Tibial nerve (tissue), 3 donors: ENCODE measurements around the gene HLCS.

Source experiments
- CTCF ChIP-seq, 5 experiments: fragments of 200-600 bp in 3 of 5; fragments of 450-650 bp in 2 of 5; sonication (generic) in 3 of 5; IDR thresholded peaks; one replicate each; pipeline ENCODE4 v1.5.1; 2016 to 2019; ENCODE audit warnings: antibody characterized with exemption in 5 of 5, mild to moderate bottlenecking in 3 of 5, moderate library complexity in 2 of 5
- POLR2A ChIP-seq, 2 donors: fragments of 450-650 bp; IDR thresholded peaks; one replicate each; pipeline ENCODE4 v1.6.1; 2017; ENCODE audit warnings: antibody characterized with exemption in 2 of 2, mild to moderate bottlenecking in 2 of 2, moderate library complexity in 2 of 2

GRCh38 chr21:36849461-36850105 is 116.9 kb downstream of the HLCS start:
- TF ChIP-seq POLR2A (IDR thresholded peaks at IDR 0.05) = no peak
- no peak for TF ChIP-seq CTCF (IDR thresholded peaks at IDR 0.05)
